Stimulated activated CD4-positive, alpha-beta T cell treated with anti-CD3 and anti-CD28 coated beads, Interleukin-4, amount 100 ng/mL, for 4 hours (primary cell): ENCODE results near the gene CARHSP1.

Source experiments
- DNase-seq, 2 experiments: peaks; one replicate each; pipeline ENCODE4 v3.0.0-alpha.2; 2020

Gene CARHSP1

DNA sequence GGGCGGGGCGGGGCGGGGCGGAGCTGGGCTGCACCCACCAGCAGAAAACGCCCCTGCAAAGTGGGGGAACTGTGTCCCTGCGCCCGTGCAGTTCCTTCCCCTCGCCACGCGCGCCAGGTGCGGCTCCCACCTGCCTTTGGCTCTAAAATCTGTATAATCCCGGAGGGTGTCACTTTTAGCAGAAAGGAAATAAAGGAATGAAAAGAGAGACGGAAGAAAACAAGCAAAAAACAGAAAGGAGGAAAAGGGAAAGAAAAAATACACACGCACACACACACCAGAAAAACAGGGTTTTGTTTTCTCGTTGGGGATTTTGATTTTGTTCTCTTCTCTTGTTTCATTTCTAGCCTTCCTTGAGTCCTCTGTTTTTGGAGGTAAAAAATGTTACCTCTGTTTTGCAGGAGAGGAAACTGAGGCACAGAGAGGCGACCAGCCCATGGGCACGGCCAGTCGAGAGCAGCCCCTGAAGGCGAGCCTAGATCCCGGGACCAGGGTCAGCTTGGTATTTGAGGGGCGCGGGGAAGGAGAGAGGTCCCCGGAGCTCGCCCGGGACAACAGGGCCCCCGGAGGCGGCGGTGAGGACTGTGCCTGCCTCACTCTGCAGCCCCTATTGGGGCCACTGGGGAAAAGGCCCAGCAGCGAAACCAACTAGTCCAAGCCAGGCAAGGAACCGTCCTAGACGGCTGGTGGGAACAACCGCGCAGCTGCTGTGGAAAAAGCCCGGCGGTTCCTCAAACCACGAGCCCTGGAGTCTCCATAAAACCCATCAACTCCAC lies 594 bp upstream of the CARHSP1 start:
- DNase-seq: no peak

DNA sequence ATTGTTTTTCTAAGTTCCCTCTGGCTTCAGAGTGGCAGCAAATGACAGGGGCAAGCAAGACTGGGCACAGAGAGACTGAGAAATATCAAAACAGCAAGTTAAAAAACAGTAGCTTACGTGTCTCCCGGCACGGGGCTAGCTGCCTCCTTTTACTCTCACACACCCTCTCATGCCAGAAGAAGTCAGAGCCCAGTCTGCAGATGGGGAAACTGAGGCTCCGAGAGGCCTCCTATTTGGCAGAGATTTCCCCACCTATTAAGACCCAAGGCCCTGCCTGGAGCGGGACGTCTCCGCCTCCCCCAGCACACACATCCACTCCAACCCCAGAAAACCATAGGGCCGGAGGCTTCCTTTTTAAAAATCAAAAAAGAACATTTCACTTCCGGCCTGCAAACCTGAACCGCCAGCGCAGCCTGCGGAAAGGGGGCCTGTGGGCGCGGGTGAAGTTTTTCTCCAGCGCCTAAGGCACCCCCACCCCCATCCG lies 832 bp downstream of the CARHSP1 start:
- peak in 1 of 2 experiments; percentile 34 for DNase-seq

DNA sequence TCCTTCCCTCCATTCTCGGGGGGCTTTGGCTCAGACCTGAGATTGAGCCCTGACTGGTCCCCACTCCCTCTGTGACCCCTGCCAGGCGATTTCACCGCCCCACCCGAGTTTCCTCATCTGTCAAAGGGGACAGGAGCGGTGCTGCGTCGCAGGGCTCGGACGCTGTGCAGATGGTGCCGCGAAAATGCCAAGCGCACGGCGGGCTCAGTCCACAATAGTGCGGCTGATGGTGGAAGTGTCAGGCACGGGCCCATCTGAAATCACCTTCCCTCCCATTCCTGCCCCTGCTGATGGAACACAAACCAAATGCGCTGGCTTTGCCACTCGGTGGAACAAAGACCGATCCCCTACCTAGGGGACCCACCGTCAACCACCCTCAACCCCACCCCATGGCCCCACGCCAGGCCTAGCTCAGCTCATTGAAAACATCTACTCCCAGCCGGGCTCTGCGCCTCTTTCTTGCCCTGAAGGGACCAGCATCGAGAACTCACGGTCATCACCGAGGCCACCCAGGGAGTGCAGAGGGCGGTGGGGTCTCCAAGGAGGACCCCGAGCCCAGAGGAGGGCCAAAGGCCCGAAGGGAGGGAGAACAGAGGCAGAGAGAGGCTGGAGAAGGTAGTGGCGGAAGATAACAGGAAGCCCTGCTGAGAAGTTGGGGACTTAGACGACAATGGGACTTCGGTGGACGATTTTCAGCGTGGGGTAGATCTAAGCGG lies 1.4 kb downstream of the CARHSP1 start:
- DNase-seq: no peak

DNA sequence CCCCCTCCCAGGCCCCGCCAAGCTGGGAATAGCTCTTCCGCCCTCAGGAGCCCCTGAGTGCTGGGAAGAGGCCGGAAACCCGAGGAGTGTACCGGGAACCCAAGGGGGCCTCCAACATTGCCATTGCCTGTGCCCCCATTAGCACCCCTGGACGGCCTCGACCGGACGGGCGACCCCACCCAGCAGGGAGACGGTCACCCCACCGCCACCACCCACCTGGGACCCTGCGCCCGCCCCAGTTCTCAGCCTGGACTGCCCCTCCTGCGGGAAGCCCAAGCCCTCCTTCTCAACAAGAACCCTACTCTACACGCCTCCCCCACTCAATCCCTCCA lies 2.0 kb downstream of the CARHSP1 start:
- DNase-seq: no peak

DNA sequence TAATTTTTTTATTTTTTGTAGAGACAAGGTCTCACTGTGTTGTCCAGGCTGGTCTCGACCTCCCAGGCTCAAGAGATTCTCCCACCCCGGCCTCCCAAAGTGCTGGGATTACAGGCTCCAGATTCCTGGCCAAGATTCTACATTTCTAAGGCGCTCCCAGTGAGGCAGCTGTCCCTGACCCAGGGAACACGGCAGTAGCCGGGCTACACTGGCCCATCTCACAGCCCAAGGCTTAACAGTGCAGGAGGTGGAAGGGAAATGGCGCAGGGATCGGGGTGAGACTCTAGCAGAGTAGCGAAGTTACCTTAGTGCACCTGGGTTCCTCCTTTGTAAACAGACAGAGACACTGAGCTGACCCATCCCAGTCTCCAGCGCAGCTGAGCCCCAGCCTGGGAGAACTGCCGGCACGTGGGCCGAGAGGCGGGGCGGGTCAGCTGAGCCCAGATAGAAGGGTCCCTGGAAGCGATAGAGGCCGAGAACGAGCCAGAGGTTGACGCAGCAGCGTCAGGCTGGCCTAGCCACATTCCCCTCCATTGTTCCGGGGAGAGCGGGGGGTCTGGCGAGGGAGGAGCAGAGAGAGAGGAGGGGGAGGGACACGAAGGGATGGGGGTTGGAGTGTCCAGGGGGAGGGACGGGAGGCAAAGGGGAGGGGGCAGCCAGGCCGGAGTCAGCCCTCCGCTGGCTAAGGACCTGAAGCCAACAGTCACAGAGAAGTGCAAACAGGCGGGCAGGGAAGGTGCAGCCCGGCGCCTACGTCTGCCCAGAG lies 2.5 kb downstream of the CARHSP1 start:
- DNase-seq: no peak

DNA sequence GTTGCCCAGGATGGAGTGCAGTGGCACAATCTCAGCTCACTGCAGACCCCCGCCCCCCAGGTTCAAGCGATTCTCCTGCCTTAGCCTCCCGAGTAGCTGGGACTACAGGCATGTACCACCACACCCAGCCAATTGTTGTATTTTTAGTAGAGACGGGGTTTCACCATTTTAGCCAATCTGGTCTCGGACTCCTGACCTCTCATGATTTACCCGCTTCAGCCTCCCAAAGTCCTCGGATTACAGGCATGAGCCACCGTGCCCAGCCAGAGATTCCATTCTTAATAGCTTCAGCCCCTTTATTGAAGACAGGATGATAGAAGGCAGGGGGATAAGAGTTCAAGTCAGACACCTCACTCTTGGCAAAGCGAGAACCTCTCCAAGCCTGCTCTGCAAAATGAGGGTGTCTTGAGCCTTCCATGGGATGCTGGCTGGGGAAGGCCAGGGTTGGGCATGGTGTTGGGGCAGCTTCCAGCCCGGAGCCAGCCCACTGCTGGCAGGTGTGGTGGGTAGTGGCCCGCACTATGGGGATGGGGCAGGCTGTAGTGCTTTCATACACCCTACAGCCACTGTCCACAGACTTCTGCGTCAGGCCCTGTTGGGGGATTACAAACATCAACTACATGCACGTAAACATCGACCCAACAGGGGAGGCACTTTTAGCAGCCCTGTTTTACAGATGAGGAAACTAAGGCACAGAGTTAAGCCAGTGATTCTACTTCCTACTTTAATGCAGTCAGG lies 3.5 kb downstream of the CARHSP1 start:
- no peak for DNase-seq

DNA sequence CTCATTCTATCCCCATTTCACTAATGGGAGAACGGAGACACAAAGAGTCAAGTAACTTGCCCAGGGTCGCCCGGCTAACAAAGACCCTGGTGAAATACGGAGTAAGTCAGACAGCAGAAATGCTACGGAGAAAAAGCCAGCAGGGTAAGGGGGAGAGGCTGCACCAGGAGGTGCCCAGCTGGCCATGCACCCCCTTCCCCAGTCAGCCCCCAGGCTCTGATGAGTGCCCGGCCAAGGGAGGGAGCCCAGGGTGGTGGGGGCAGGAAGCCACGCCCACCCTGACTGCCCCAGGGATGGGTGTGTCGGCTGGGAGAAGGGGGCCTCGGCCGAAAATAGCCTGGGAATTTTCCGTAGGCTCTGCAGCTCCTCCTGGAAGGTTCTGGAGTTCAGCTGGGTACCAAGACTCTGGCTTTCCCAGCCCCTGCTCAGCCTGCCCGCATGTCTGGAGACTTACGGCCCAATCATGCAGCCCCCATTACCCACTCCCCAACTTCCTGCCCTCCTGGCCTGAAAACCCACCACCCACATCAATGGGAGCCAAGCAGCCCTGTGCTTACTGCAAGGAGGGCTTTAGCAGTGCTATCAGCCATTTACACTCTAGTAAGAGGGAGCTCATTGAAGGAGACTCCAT lies 4.2 kb downstream of the CARHSP1 start:
- DNase-seq: no peak

DNA sequence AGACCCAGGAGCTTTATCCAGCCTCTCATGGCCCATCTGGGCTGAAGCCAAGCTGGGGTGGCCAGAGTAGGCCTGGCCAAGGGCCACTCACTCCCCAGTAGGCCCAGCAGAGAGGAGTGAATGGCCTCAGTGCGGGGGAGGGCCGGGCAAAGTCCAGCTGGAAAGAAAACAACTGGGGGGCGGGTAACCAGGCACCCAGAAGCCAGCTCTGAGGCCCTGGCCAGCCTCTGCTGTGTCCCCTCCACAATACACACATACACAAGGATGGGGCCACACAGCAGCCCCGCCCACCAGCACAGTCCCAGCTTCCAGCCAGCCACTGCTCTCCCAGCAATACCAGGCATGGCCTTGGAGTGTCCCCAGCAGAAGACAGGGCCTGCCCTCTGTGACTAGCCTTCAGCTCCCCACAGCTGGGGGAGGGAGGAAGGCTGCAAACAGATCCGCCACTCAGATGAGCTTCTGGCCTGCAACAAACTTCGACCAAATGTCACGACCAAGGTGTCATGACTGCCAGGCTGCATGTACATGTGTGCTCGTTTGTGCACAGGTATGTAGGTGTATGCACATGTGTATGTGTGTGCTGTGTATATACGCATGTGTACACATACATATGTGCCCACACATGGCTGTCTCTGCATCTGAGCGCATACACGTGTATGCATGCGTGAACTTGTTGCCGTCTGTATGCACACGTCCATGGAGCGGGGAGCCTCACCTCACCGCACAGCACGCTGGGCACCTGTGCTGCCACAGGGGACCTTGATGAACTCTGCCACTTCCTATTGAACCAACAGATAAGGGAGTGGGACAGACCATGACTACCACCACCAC lies 5.0 kb downstream of the CARHSP1 start:
- no peak for DNase-seq

DNA sequence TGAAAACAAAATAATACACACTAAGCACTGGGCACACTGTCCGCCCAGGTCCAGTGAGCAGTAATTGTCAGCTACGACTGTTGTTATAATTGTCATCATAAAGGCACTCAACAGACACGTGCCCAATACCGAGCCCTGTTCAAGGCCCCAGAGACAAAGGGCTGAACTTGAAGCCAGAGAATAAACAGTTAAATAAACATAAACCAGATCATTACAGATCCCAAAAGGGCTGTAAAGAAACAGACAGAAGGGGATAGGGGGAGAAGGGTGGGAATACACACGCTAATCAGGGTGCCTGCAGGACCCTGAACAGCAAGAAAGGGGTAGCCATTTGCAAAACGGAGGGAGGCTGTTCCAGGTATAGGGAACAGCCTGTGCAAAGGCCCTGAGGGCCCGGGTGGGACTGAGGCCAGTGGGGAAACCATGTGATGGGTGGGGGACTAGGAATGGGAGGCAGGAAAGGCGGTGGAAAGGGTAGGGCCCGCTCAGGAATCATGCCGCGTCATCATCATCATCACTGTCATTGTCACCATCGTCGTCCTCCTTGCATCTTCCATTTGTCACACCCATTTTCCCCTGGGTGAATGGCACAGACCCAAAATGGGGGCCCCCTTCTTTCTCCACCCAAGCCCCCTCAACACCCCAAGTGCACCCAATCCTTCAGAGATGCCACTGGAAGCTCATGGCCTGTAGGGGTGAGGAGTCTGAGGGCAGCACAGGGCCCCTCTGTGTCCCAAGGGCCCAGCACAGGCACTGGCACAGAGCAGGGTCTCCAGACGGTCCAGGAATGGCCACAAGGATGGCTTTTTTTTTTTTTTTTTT lies 6.3 kb downstream of the CARHSP1 start:
- DNase-seq: no peak

DNA sequence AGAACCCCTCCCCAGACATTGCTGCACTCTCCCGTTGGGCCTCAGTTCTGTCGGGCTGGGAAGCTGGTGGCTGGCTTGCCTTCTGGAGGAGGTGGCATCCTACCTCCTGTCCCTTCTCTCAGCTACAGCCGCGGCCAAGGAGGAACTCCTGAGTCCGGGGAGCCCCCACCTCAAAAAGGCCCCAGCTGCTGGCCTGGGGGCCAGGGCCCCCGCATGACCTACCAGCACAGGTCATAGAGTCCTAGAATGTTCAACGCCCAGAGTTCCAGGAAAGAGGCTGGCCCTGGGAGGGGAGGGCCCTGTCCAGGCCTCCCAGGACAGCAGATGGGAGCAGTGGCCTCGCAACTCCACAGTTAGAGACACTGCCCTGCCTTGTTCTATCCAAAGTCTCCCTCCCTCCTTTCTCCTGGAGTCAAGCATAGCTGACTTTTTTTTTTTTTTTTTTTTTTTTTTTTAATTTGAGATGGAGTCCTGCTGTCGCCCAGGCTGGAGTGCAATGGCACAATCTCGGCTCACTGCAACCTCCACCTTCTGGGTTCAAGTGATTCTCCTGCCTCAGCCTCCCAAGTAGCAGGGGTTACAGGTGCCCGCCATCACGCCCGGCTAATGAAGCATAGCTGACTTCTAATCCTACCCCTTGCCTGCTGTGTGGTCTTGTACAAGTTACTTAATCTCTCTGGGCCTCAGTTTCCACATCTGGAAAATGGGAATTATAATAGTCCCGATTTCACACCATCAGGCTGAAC lies 7.1 kb downstream of the CARHSP1 start:
- DNase-seq: no peak

DNA sequence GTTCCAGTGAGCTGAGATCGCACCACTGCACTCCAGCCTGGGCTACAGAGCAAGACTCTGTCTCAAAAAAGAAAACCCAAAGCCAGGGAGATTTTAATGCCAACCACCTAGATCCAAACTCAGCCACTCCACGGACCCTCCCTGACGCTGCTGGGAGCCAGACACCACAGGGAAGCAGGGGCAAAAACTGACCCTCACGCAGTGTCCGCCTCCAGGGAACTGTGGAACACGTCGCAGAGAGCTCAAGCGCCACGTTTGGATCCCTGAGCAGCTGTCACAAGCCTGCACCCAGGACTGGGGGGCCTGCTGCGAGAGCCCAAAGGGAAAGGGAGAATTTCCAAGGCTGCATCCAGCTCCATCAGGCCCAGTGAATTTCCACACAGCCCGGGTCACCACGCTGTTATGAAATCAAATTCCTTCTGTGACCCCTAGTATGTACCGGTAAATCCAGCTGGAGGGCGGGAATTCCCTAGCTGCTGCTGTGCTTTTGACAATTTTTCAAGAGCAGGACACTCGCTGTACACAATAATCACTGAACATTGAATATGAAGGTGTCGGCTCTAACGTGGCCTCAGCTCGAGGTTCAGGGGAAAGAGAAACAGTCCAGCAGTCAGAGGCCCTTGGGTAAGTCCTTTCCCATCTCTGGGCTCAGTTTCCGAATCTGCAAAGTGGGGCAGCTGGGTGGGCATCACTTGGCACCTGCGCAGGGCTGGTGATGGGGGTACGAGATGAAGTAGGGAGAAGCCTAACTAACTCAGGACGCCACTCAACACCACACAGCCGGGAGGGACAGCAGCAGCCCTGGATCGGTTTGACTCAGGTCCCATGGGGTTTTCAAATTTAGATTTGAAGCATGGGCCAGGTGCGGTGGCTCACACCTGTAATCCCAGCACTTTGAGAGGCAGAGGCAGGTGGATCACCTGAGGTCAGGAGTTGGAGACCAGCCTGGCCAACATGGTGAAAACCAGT lies 8.6 kb downstream of the CARHSP1 start:
- no peak for DNase-seq

DNA sequence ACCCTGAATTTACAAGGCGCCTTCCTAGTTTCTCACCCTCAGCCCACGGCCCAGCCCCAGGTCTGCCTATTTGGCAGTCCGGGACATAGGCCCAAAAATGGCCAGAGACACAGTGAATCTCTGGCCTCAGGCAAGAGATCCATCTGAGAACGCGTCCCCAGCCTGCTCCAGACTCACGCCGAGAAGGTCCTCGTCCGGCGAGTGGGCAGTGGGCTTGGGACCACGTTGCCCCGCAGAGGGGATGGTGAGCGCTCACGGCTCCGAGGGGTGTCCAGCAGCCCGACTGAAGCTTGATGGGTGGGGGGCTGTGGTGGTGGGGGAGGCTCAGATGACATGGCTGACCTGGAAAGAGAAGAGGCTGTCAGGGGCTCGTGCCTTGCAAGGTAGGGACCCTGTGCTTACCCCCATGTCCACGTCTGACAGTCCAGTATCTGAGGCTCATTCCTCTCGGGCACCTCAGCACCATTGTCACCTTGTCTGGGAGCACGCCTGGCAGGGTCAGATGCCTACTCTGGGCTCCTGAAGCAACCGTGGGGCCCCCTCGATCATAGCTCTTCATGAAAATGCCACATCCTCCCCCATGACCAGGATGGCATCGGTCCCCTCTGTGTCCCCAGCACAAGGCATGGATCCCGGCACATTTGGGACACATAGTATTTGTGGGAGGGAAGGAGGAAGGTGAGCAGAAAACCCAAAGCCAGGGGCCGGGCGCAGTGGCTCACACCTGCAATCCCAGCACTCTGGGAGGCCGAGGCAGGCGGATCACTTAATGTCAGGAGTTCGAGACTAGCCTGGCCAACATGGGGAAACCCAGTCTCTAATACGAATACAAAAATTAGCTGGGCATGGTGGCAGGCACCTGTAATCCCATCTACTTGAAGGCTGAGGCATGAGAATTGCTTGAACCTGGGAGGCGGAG lies 9.6 kb downstream of the CARHSP1 start:
- no peak for DNase-seq

DNA sequence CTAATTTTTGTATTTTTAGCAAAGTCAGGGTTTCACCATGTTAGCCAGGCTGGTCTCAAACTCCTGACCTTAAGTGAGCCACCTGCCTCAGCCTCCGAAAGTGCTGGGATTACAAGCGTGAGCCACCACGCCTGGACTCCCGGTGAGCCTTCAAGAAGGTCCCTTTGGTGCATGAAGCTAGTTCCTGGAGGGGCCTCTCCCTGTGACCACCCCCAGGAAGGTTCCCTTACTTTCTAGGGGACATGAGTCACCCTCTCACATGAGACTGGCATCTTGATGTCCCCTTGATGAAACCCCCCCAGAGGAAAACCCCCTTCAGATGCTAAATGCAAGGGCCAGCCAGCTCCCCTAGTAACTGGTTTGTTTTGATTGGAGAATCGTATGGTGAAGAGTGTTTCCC lies 12.8 kb downstream of the CARHSP1 start:
- DNase-seq: no peak

DNA sequence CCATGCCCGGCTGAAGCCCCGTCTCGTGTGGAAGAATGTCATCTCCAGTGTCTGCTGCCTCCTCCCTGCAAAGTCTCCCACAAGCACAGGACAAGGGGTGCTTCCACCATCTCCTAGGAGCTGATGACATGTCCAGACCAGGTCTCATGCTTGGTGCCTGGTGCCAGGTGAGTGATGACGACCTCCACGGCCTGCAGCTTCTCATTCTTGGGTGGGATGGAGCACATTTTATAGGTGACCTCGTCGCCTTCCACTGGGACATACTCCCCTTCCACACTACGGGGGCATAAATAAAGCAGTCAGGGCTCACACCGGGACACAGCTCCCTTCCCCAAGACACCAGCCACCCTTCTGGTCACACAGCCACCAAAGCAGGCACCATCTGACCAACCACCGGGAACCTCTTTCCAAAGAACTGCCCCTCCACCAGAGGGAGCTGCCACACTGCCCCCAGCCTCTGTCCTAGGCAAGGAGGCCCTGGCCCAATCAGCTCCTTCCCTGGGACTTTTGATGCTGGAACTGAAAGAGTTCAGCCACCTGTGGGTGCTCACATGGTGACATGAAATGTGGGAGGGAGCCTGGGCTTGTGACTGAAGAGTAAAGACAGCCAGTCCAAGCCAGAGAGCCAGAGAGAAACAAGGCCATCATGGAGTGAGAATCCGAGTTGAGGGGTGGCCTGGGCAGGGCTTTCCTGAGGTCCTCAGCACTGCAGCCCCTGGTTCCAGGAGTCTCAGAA lies 13.6 kb downstream of the CARHSP1 start:
- no peak for DNase-seq

DNA sequence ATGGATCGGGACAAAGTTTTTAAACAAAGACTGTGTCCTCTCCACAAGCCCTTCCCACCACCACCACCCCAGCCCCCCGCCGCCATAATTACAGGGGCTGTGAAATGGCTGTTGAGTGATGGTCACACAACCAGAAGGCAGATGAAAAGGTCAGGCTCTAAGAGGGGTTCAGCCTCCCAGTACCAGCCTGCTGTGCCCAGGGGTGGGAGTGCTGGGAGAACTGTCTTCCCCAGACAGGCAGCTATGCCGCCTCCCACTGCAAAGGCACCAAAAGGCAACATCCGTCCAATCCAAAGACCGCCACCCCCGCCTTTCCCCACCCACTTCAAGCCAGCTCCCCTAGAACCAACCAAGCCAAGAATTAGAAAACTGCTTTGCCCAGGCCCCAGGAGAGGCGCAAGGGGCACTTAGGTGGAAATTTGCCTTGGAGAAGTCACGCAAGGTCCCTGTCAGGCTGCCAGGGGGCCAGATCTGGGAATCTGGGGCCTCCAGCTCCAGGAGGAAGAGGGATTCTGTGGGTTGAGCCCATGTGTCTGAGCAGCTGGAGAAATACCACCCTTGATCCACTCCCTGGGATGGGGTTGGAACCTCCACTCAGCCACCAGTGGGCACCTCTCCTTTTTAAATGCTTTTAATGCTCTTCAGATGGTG lies 14.4 kb downstream of the CARHSP1 start:
- no peak for DNase-seq

DNA sequence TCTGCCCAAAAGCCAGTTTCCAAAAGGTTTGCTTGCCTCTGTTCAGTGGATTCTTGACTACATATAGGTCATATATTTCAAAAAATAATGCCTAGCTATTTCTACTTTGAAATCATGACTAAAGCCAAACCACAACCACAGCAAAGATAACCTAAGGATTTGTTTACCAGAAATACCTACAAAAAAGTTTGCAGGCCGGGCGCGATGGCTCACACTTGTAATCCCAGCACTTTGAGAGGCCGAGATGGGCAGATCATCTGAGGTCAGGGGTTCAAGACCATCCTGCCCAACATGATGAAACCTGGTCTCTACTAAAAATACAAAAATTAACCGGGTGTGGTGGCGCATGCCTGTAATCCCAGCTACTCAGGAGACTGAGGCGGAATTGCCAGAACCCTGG lies 15.2 kb downstream of the CARHSP1 start:
- no peak for DNase-seq
